Right ventricle myocardium superior (tissue), 1 donor: ENCODE measurements around the gene PPP1R14C. TPM values are rescaled to one million over a fixed set of nuclear protein-coding genes. Genes with fewer than 3 reads are reported as not detected.
"Not testable (repeated sequence)": the region's sequence is repeated elsewhere in the genome, so short reads cannot be mapped to it uniquely, and the experiment has no call there.

Experiments used
- ATAC-seq: fragments of 200-7000 bp; cut with Tn5 transposase; one replicate; pipeline ENCODE4 v1.9.1; 2020; ENCODE audit warnings: mild to moderate bottlenecking; ENCODE audit not compliant: poor library complexity
- DNase-seq: peaks from one replicate; pipeline ENCODE4 v3.0.0-alpha.2; 2020
- intact Hi-C: fragments of 100-400 bp; cut with DNase I; formaldehyde crosslinking; loops from one replicate; pipeline ENCODE4 v1.11.2; 2022
- total RNA-seq: library from RNA; stranded (reverse); fragmentation: NEBNext Ultra II Directional; extraction: Animal tissue kit (Norgen Biotek cat#: 25700); gene quantifications from one replicate; pipeline ENCODE4 v1.2.1, GENCODE V29; 2021
- donor health status: DM: no; HTN: yes; CAD: no; lungs with severe emphysema.

Gene PPP1R14C
- total RNA-seq, 1 donor from 2014 or later: 131 TPM

- no peak for DNase-seq
- ATAC-seq: no peak
- intact Hi-C loops: no loop called here
Measured at GRCh38 chr6:150133686-150134085, 9.2 kb upstream of the PPP1R14C start.

DNA sequence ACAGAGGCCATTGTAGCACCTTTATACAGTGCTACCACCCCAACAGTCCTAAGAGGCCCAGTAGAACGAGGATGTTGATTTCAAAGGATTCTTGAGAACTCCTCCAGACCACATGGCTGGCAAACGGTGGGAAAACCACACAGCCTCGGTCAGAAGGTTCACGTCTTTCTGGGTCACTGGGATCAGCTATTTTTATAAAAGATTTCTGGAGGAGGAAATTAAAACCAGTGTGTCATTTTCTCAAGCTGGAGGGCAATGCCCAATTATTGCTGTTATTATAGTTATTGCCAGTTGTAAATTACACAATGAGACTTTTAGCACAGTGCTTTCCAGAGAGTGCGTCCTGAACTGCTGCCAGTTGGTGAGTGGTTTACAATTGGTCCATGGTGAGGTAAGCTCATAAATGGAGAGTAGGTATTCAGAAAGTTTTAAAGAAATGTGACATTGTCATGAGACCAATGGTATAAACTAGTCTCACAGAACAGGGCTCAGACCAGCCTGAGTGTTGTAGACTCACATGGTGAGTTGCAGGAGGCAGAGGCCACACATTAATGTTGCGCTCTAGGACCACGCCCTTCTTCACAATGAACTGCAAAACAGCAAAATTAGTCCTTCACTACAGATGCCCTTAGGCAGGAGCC is 8.4 kb upstream of the PPP1R14C start:
- DNase-seq (no peak), ATAC-seq (no peak)
- intact Hi-C loops: no loop called here

GRCh38 chr6:150137711-150138110 is 5.1 kb upstream of the PPP1R14C start:
- intact Hi-C loops, ATAC-seq, DNase-seq: not testable (repeated sequence)

GRCh38 chr6:150138638-150139037 is 4.2 kb upstream of the PPP1R14C start:
- ATAC-seq (no peak), DNase-seq (no peak)
- intact Hi-C loops: no loop called here

- intact Hi-C loops: no loop called here
- DNase-seq (no peak), ATAC-seq (no peak)
Measured at GRCh38 chr6:150139533-150139932, 3.3 kb upstream of the PPP1R14C start.

DNA sequence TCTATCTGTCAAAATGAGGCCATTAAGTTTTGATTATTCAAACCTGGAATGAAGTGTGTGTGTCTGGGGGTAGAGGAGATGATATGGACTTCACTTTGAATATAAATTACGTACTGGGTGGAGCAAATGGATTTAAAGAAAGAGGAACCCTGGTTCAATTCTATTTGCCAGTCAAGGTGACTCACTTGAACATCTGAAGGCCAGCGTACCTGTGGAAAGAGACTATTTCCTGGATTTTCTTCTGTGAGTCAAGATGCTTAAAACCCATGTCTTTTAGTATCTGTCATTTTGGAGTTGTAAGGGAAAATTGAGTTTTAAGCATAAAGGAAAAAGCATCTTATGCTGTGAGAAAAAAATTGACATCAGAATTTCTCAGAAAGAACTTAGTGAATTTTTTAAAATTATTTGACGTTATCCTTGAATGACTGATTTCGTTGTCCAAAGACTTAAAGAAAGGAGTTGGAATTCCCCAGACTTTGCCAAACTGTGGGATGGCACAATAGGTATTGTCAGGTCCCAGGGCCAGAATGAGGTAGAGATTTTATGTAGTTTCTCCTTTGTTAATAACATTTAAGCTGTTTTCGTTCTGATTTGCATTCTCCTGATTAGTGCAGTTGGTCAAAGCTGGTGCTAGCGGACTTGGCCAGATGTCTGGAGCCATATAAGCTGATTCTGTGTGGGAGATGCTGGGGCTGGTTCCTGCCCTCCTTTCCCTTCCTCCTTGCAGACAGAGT is 2.4 kb upstream of the PPP1R14C start:
- no peak for ATAC-seq
- intact Hi-C loops: loop anchor here (5.0 to 10.0 kb wide), 2 partner anchors 114 to 182 kb away; no protein-coding TSS in a partner anchor

DNA sequence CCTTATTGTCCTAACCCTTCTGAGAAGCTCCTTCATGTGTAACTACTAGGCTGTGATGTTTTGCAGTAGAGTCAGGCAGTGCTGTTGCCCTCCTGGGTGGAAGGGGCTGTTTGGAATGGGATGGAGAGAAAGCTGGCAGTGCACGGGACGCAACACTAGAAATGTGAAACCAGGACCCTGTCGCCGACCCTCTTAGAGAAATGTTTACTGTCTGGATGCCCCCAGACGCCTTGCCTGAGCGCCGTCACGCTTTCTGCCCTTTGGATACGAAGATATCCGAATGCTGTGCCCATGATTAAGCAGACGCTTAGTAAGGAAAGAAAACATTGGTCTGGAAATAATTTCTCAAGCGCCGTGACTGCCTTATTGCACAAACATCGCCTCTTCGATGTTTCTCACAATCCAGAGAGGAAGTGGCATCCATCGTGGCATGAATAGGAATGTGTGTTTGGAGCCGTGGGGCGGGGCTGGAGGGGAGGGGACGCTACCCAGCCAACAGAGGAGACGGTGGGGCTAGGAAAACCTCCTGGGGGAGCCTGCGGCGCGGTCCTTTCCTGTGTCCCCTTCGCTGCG is 661 bp upstream of the PPP1R14C start:
- peak; percentile 42 for ATAC-seq
- no peak for DNase-seq
- intact Hi-C loops: loop anchor here (5.0 to 10.0 kb wide), 2 partner anchors 113 to 180 kb away; no protein-coding TSS in a partner anchor

More for the DNA sequence above, 2.4 kb upstream of the PPP1R14C start:
- DNase-seq: no peak

- no peak for DNase-seq
- peak; percentile 69 for ATAC-seq
- intact Hi-C loops: loop anchor here (5.0 to 10.0 kb wide), 2 partner anchors 111 to 179 kb away; no protein-coding TSS in a partner anchor
Measured at GRCh38 chr6:150143516-150144293, 861 bp downstream of the PPP1R14C start.

DNA sequence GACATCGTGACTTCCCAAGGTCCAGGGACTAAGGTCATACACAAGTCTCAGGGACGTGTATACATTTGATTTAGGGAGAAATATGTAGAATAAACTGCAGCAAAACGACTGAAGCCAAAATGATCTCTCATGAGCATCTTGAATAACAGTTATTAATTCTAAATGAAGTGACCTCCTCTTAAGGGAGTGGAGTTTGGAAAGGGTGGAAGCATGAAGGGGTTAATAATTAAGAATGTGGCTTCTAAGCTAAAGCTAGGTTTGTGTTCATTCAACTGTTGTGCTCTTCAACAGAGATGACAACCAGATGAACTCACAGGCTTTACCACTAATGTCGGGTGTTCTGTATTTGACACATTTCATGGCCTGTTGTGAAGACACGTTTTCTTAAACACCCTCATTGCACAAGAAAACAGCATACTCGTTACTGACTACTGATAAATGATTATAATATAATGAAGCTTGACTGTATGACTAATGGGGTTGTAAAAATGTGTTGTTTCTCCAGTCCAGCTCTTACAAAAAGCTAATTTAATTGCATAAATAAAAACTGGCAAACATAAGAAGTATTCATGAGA is 1.5 kb downstream of the PPP1R14C start:
- intact Hi-C loops: loop anchor here (5.0 to 10.0 kb wide), 2 partner anchors 110 to 178 kb away; no protein-coding TSS in a partner anchor
- DNase-seq: no peak
- ATAC-seq: peak; percentile 11

DNA sequence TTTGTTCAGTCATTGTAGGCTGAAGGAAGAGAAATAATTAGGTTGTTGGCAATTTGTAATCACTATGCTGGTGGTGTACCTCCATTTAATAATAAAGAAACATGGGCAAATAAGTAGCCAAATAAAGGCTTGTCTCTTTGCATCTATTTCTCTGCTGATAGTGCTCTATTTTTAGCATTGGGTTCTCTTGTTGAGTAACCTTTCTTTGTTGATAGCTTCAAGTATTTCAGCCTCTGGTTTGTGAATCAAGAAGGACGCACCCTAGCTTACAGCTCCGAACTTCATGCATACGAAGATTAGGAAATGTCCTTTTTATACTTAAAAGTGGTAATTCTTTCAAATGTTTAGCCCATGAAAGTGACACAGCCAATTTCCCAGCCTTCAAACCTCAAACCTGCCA is 2.6 kb downstream of the PPP1R14C start:
- DNase-seq (no peak), ATAC-seq (peak; percentile 22)
- intact Hi-C loops: loop anchor here (10.0 kb wide), 1 partner anchor 109 kb away; no protein-coding TSS in a partner anchor

DNA sequence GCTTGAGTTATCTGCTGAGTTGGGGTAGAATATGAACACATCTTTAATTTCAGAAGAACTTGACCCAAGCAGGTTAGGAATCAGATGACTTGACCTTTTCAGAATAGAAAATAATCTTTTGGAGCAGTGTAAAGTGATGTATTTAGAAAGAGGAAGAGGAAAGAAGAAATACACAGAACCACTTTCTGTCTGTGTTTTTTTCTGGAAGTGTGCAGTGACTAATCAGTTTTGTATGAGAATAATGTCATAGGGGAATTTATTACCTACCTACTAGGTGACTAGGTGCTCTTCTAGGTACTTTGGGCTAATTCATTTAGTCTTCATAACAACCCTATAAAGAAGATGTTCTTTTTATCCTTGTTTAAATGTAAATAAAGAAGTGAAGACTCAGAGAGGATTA is 3.0 kb downstream of the PPP1R14C start:
- ATAC-seq (no peak), DNase-seq (no peak)
- intact Hi-C loops: loop anchor here (10.0 kb wide), 1 partner anchor 109 kb away; no protein-coding TSS in a partner anchor

DNA sequence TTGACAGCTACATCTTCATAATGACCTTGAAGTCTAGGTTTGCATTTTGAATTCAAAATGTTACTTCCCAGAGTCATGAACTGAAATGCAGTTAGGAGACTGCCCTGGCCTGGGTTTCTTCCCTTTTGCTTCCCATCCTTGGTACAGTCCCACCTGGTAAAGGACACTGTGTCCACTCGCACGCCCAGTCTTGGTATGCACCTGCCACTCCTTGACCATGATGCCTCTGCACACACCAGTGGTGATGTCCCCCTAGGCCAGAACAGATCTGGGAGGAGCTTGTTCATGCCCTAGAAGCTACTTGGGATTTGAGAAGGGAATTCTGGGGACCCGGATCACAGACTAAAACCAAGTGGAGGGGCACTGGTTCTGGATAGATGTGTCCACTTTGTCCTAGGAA is 3.6 kb downstream of the PPP1R14C start:
- intact Hi-C loops: loop anchor here (10.0 kb wide), 1 partner anchor 108 kb away; no protein-coding TSS in a partner anchor
- DNase-seq: no peak
- ATAC-seq: no peak

DNA sequence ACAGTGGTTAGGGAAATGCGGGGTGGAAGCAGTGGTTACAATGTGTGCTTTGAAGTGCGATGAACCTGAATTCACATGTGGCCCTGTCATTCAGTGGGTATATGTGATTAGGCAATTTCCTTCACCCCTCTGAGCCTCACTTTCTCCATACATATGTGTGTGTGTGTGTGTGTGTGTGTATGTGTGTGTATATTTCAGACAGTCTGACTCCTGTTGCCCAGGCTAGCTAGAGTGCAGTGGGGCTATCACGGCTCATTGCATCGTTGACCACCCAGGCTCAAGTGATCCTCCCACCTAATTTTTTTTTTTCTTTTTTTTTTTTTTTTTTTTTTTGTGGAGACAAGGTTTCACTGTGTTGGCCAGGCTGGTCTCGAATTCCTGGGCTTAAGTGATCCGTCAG is 6.3 kb downstream of the PPP1R14C start:
- DNase-seq (no peak), ATAC-seq (no peak)
- intact Hi-C loops: loop anchor here (10.0 kb wide), 1 partner anchor 106 kb away; no protein-coding TSS in a partner anchor

DNA sequence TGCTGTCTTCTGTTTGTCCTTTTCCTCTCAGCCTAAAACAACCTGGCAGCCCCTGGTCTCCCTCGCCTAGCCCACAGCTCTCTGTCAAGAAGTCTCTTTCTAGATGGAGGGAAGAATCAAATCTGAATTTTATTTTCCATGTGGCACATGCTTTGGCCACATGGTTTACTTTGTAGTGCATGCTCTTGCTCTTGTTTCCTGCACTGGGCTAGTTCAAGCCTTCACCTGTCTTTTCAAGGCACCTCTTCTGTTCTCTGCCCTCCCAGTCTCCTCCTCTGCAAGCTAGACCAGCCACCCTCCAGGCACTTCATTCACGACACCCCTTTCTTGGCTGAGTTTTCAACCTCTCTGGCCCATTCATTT is 7.6 kb downstream of the PPP1R14C start:
- ATAC-seq (peak; percentile 19), DNase-seq (no peak)
- intact Hi-C loops: no loop called here

- ATAC-seq: peak; percentile 42
- intact Hi-C loops: no loop called here
- DNase-seq: no peak
Measured at GRCh38 chr6:150150821-150151646, 8.2 kb downstream of the PPP1R14C start.

- DNase-seq (no peak), ATAC-seq (no peak)
- intact Hi-C loops: no loop called here
Measured at GRCh38 chr6:150152891-150153876, 10.3 kb downstream of the PPP1R14C start.
